ENCODE results near the gene AIPL1. TPM values are rescaled to one million over a fixed set of nuclear protein-coding genes. Genes with fewer than 3 reads are reported as not detected.
"Not testable (repeated sequence)": the region's sequence is repeated elsewhere in the genome, so short reads cannot be mapped to it uniquely, and the experiment has no call there.

The AIPL1 gene
- total RNA-seq = not detected
- long read RNA-seq, donor 1 = 0 reads
- long read RNA-seq, donor 2 = 0 reads

DNA sequence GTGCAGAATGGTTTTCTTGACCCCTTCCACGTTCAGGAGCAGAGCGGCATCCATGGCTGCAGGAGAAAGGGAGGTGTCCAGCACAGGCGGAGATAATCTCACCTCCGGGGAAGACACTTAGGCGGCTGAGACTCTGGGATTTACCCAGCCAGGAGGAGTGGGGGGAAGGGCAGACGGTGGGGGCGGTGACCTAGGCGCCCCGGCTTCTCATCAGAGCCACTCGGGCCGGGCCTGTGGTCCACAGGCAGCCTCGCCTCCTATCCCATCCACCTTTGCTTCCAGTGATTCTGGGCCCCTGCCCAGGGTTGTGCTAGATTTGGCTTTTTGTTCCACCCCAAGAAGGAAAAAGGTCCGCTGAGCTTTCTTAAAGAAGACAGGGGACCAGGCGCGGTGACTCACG lies at the start of gene AIPL1:
AIPL1 (minus strand) TSS at position 71 of the 400 bp plus-strand sequence; CDS start at position 54, 17 bp downstream.
- no peaks in the 10 kb centered on the region for H3K4me1 ChIP-seq (ENCODE audit: low read depth)
- no peak within 1 kb of the TSS for H3K4me3 ChIP-seq
- TF ChIP-seq, protein P1, sequence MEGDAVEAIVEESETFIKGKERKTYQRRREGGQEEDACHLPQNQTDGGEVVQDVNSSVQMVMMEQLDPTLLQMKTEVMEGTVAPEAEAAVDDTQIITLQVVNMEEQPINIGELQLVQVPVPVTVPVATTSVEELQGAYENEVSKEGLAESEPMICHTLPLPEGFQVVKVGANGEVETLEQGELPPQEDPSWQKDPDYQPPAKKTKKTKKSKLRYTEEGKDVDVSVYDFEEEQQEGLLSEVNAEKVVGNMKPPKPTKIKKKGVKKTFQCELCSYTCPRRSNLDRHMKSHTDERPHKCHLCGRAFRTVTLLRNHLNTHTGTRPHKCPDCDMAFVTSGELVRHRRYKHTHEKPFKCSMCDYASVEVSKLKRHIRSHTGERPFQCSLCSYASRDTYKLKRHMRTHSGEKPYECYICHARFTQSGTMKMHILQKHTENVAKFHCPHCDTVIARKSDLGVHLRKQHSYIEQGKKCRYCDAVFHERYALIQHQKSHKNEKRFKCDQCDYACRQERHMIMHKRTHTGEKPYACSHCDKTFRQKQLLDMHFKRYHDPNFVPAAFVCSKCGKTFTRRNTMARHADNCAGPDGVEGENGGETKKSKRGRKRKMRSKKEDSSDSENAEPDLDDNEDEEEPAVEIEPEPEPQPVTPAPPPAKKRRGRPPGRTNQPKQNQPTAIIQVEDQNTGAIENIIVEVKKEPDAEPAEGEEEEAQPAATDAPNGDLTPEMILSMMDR (IDR thresholded peaks at IDR 0.05) = no peak
- ATAC-seq = no peak
- intact Hi-C loops (cut with DNase I, micrococcal nuclease) = no loop called here
- no peak for DNase-seq
- peaks cover 6% of the 10 kb centered on the region for H3K9me3 ChIP-seq
- no peaks in the 10 kb centered on the region for H3K36me3 ChIP-seq (ENCODE audit: low read depth)

DNA sequence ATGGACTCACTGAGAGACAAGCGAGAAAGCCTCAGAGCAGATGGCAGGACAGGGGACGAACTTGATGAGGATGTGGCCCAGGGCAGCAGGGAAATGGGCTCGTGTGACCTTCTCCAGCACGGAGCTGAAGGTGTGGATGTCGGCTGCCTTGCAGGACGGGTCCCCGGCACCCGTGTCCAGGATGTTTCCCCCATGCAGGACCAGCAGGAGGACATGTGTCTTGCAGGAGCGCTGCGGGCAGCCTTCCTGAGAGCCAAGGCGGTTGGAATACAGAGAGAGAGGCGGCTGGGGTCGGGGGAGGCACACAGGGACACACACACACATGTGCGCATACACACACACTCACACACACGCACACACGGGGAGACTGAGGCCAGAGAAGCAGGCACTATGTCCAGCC lies 48.6 kb upstream of the AIPL1 start:
- Histone ChIP-seq H3K4me1 (ENCODE audit: low read depth) (no peaks in the 10 kb centered on the region), H3K36me3 (ENCODE audit: low read depth) (no peaks in the 10 kb centered on the region), H3K9me3 (no peaks in the 10 kb centered on the region), H3K4me3 (no peak overlapping the region)
- intact Hi-C loops (cut with DNase I, micrococcal nuclease) = no loop called here
- ATAC-seq (no peak), DNase-seq (peak in 1 of 3 donors; percentile 25)
- TF ChIP-seq, protein P1 (IDR thresholded peaks at IDR 0.05) = no peak

DNA sequence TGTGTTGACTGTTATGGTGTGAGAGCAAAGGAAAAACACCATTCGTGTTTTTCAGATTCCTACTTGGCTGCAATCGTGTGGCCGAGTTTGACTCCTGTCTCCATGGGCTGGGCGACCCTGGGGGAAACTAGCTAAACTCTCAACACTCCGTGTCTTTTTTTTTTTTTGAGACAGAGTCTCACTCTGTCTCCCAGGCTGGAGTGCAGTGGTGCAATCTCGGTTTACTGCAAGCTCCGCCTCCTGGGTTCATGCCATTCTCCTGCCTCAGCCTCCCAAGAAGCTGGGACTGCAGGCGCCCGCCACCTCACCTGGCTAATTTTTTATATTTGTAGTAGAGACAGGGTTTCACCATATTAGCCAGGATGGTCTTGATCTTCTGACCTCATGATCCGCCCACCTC lies 47.9 kb upstream of the AIPL1 start:
- H3K4me3 ChIP-seq; ATAC-seq; H3K4me1 ChIP-seq (ENCODE audit: low read depth); H3K36me3 ChIP-seq (ENCODE audit: low read depth); H3K9me3 ChIP-seq; intact Hi-C loops (cut with DNase I, micrococcal nuclease): not testable (repeated sequence)
- DNase-seq = peak in 1 of 3 donors; percentile 3

GRCh38 chr17:6482105-6482455 lies 47.2 kb upstream of the AIPL1 start:
- intact Hi-C loops (cut with DNase I, micrococcal nuclease) = no loop called here
- Histone ChIP-seq H3K9me3 (no peaks in the 10 kb centered on the region), H3K36me3 (ENCODE audit: low read depth) (no peaks in the 10 kb centered on the region), H3K4me1 (ENCODE audit: low read depth) (no peaks in the 10 kb centered on the region), H3K4me3 (no peak overlapping the region)
- ATAC-seq (no peak), DNase-seq (peak in 1 of 3 donors; percentile 5)
- TF ChIP-seq, protein P1 (IDR thresholded peaks at IDR 0.05) = no peak

GRCh38 chr17:6480303-6480675 lies 45.4 kb upstream of the AIPL1 start:
- H3K4me1 ChIP-seq (ENCODE audit: low read depth) = no peaks in the 10 kb centered on the region
- TF ChIP-seq, protein P1 (IDR thresholded peaks at IDR 0.05) = no peak
- intact Hi-C loops (cut with DNase I, micrococcal nuclease) = no loop called here
- H3K9me3 ChIP-seq = no peaks in the 10 kb centered on the region
- no peaks in the 10 kb centered on the region for H3K36me3 ChIP-seq (ENCODE audit: low read depth)
- peak in 1 of 3 donors; percentile 35 for DNase-seq
- ATAC-seq = no peak
- no peak overlapping the region for H3K4me3 ChIP-seq

DNA sequence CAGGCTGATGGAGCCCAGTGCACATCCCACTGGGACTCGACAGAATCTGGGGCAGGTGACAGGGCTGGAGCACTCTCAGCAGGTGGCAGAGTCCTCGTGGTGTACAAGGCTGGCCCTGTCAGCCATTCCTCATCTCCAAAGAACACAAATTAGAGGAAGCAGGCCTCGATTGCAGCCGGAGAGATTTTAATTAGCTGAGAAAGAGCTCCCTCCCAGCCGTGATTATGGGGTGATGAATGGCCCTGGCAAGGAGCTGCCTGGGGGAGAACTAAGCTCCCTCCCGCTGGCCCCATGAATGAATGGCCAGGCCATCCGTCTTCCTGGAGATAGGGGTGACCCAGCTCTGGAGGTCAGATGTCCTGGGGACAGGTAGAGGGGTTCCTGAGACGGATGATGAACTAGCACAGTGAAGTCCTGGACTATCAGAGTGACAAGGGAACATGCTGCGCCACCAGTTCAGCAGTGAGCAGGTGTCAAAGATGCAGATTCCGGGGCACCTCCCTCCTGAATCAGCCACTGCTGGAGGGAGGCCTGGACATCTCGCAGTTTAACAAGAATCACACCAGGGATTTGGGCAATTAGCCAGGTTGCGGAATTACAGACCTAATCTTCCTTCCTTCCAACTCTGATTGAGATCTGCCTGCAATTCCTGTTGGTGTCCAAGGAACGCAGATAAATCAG lies 44.8 kb upstream of the AIPL1 start:
- H3K4me3 ChIP-seq = no peak overlapping the region
- no peaks in the 10 kb centered on the region for H3K4me1 ChIP-seq (ENCODE audit: low read depth)
- TF ChIP-seq, protein P1 (IDR thresholded peaks at IDR 0.05) = no peak
- H3K9me3 ChIP-seq = no peaks in the 10 kb centered on the region
- ATAC-seq = no peak
- intact Hi-C loops (cut with DNase I, micrococcal nuclease) = no loop called here
- DNase-seq = no peak
- H3K36me3 ChIP-seq (ENCODE audit: low read depth) = no peaks in the 10 kb centered on the region
